Fibroblast of lung (primary cell): ENCODE measurements around the gene CACNA1A. TPM values are rescaled to one million over a fixed set of nuclear protein-coding genes. Genes with fewer than 3 reads are reported as not detected.

ENCODE experiments used
- DNase-seq, 2 donors: peaks; one replicate each; pipeline versions ENCODE4 v3.0.0 to v3.0.0-alpha.2; 2010; ENCODE audit warnings: low read depth in 2 of 2
- H2AFZ ChIP-seq: 2 replicates; pipeline ENCODE4 v1.5.1; 2012; ENCODE audit warnings: low read length, control low read depth, inconsistent platforms
- H3K27ac ChIP-seq: 2 replicates; pipeline ENCODE4 v1.5.1; 2011; ENCODE audit warnings: low read length, control low read depth; ENCODE audit not compliant: insufficient read depth
- H3K27me3 ChIP-seq: 2 replicates; pipeline ENCODE4 v1.5.1; 2011; ENCODE audit warnings: mild to moderate bottlenecking, low read length; ENCODE audit not compliant: control insufficient read depth, insufficient read depth
- H3K36me3 ChIP-seq: 2 replicates; pipeline ENCODE4 v1.5.1; 2011; ENCODE audit warnings: low read length; ENCODE audit not compliant: control insufficient read depth, insufficient read depth
- H3K4me1 ChIP-seq: 2 replicates; pipeline ENCODE4 v1.5.1; 2011; ENCODE audit warnings: low read length; ENCODE audit not compliant: control insufficient read depth, insufficient read depth; ENCODE audit errors: extremely low read depth
- H3K4me2 ChIP-seq: 2 replicates; pipeline ENCODE4 v1.5.1; 2011; ENCODE audit warnings: low read length, control low read depth; ENCODE audit not compliant: insufficient read depth; ENCODE audit errors: extremely low read depth
- H3K4me3 ChIP-seq, 4 experiments: fragments of 200-600 bp in 1 of 4; sonication (generic) in 1 of 4; replicated peaks in 1 of 4; 2 replicates each; pipeline ENCODE4 v1.5.1; 2011 to 2016; ENCODE audit warnings: low read length in 4 of 4, low read depth in 3 of 4, mild to moderate bottlenecking in 3 of 4, control low read depth in 2 of 4, inconsistent platforms in 1 of 4, mixed read lengths in 1 of 4; ENCODE audit not compliant: insufficient read depth in 1 of 4; ENCODE audit errors: control extremely low read depth in 1 of 4
- H3K79me2 ChIP-seq: 2 replicates; pipeline ENCODE4 v1.5.1; 2012; ENCODE audit warnings: mild to moderate bottlenecking, low read length, inconsistent platforms; ENCODE audit not compliant: control insufficient read depth, insufficient read depth
- H3K9ac ChIP-seq: 2 replicates; pipeline ENCODE4 v1.5.1; 2011; ENCODE audit warnings: mild to moderate bottlenecking, low read length, control low read depth; ENCODE audit not compliant: insufficient read depth
- H3K9me3 ChIP-seq: 2 replicates; pipeline ENCODE4 v1.5.1; 2012; ENCODE audit warnings: low read depth, low read length; ENCODE audit not compliant: control insufficient read depth, insufficient read depth
- H4K20me1 ChIP-seq: 2 replicates; pipeline ENCODE4 v1.5.1; 2011; ENCODE audit warnings: low read length; ENCODE audit not compliant: control insufficient read depth, insufficient read depth; ENCODE audit errors: extremely low read depth
- CTCF ChIP-seq, 2 donors: IDR thresholded peaks in 1 of 2; conservative IDR thresholded peaks in 1 of 2; 1 replicate in 1 of 2; 2 replicates in 1 of 2; pipeline ENCODE4 v1.5.1; 2011 to 2012; ENCODE audit warnings: low read length in 2 of 2, control low read depth in 1 of 2, inconsistent platforms in 1 of 2, low read depth in 1 of 2, mild to moderate bottlenecking in 1 of 2
- EZH2 ChIP-seq: IDR thresholded peaks from 2 replicates; pipeline ENCODE4 v1.5.1; 2012; ENCODE audit warnings: low read length, control low read depth, mild to moderate bottlenecking; ENCODE audit errors: missing control alignments
- polyA plus RNA-seq, 2 donors: library from polyadenylated mRNA; depleted of rRNA in 1 of 2; stranded (reverse) in 1 of 2; unstranded in 1 of 2; fragments of >200 nt; gene quantifications; 2 replicates each; pipeline ENCODE4 v1.2.1, GENCODE V29; 2011 to 2012; ENCODE audit warnings: missing spikeins in 1 of 2
- total RNA-seq: library from RNA; depleted of rRNA; stranded (reverse); fragments of >200 nt; gene quantifications from 2 replicates; pipeline ENCODE4 v1.2.1, GENCODE V29; 2014

Gene CACNA1A
- total and polyA plus RNA-seq, 2 donors (not counting 1 experiment from before 2014, with no cell fraction given) = 0.96 to 9.7 TPM

GRCh38 chr19:13214036-13214730 is 292.1 kb downstream of the CACNA1A start:
- Histone ChIP-seq H3K4me1 (no peaks in the 10 kb centered on the region), H2AFZ (no peak overlapping the region), H4K20me1 (no peaks in the 10 kb centered on the region), H3K27ac (no peak overlapping the region), H3K4me3 (no peak overlapping the region), H3K79me2 (no peaks in the 10 kb centered on the region), H3K36me3 (no peaks in the 10 kb centered on the region), H3K9me3 (no peaks in the 10 kb centered on the region), H3K27me3 (no peaks in the 10 kb centered on the region), H3K4me2 (no peak overlapping the region), H3K9ac (no peak overlapping the region)
- no peak for DNase-seq
- TF ChIP-seq CTCF (conservative IDR thresholded peaks at IDR 0.05 in 1 of 2, IDR thresholded peaks at IDR 0.05 in 1 of 2; ENCODE audit: low read depth in 1 of 2, low read length in 2 of 2) (no peak), EZH2 (no peak)

- Histone ChIP-seq H3K27me3 (no peaks in the 10 kb centered on the region), H3K27ac (no peak overlapping the region), H3K4me3 (no peak overlapping the region), H3K9me3 (no peaks in the 10 kb centered on the region), H3K4me2 (no peak overlapping the region), H4K20me1 (no peaks in the 10 kb centered on the region), H3K9ac (no peak overlapping the region), H3K4me1 (no peaks in the 10 kb centered on the region), H3K79me2 (no peaks in the 10 kb centered on the region), H2AFZ (no peak overlapping the region), H3K36me3 (no peaks in the 10 kb centered on the region)
- DNase-seq = peak; percentile 28 to 48
- TF ChIP-seq CTCF (conservative IDR thresholded peaks at IDR 0.05 in 1 of 2, IDR thresholded peaks at IDR 0.05 in 1 of 2; ENCODE audit: low read depth in 1 of 2, low read length in 2 of 2) (peak; percentile 32 to 61), EZH2 (no peak)
Observed at GRCh38 chr19:13212759-13213330, 293.4 kb downstream of the CACNA1A start.

- TF ChIP-seq EZH2 = no peak
- TF ChIP-seq CTCF (conservative IDR thresholded peaks at IDR 0.05 in 1 of 2, IDR thresholded peaks at IDR 0.05 in 1 of 2; ENCODE audit: low read depth in 1 of 2, low read length in 2 of 2) = no peak
- Histone ChIP-seq H3K9ac (no peak overlapping the region), H3K36me3 (no peaks in the 10 kb centered on the region), H4K20me1 (no peaks in the 10 kb centered on the region), H3K79me2 (no peaks in the 10 kb centered on the region), H3K27ac (no peak overlapping the region), H3K4me1 (no peaks in the 10 kb centered on the region), H3K27me3 (no peaks in the 10 kb centered on the region), H3K9me3 (no peaks in the 10 kb centered on the region), H3K4me2 (no peak overlapping the region), H3K4me3 (no peak overlapping the region), H2AFZ (no peak overlapping the region)
- no peak for DNase-seq
Observed at GRCh38 chr19:13211426-13212308, 294.6 kb downstream of the CACNA1A start.
